OCI-LY1 (cell line): ENCODE data around the gene HOXA2.

Experiments
- H2AFZ ChIP-seq: fragments of 200-600 bp; sonication (generic), shearing (Covaris generic); 2 replicates; pipeline ENCODE4 v1.6.0; 2014; ENCODE audit warnings: antibody characterized with exemption, mild to moderate bottlenecking, low read length
- H3F3A ChIP-seq: fragments of 200-600 bp; sonication (generic), shearing (Covaris generic); 2 replicates; pipeline ENCODE4 v1.6.0; 2014; ENCODE audit warnings: mild to moderate bottlenecking, antibody characterized with exemption, low read length, moderate library complexity; ENCODE audit not compliant: insufficient read depth
- H3K27ac ChIP-seq: fragments of 200-600 bp; sonication (generic); 2 replicates; pipeline ENCODE4 v1.5.1; 2014; ENCODE audit warnings: low read length, mixed run types, mild to moderate bottlenecking, low read depth; ENCODE audit not compliant: poor library complexity, severe bottlenecking
- H3K27me3 ChIP-seq: fragments of 200-600 bp; sonication (generic); 2 replicates; pipeline ENCODE4 v1.6.0; 2014; ENCODE audit warnings: antibody characterized with exemption, mild to moderate bottlenecking, low read length, moderate library complexity; ENCODE audit not compliant: insufficient read depth
- H3K36me3 ChIP-seq: fragments of 200-600 bp; sonication (generic); 2 replicates; pipeline ENCODE4 v1.6.1; 2014; ENCODE audit warnings: mild to moderate bottlenecking, antibody characterized with exemption, low read length, moderate library complexity, mixed read lengths; ENCODE audit not compliant: insufficient read depth
- H3K4me1 ChIP-seq: fragments of 200-600 bp; sonication (generic); 2 replicates; pipeline ENCODE4 v1.5.1; 2014; ENCODE audit warnings: mild to moderate bottlenecking, low read length, moderate library complexity; ENCODE audit not compliant: insufficient read depth, severe bottlenecking
- H3K4me2 ChIP-seq: fragments of 200-600 bp; sonication (generic), shearing (Covaris generic); 2 replicates; pipeline ENCODE4 v1.6.1; 2014; ENCODE audit warnings: low read length
- H3K4me3 ChIP-seq: fragments of 200-600 bp; sonication (generic); 2 replicates; pipeline ENCODE4 v1.5.1; 2014; ENCODE audit warnings: low read length, low read depth, mild to moderate bottlenecking, mixed read lengths; ENCODE audit not compliant: poor library complexity, severe bottlenecking
- H3K79me2 ChIP-seq: fragments of 200-600 bp; shearing (Covaris generic); 2 replicates; pipeline ENCODE4 v1.6.1; 2016; ENCODE audit warnings: mixed run types, low read length, mixed read lengths; ENCODE audit not compliant: insufficient read depth
- H3K9ac ChIP-seq: fragments of 200-600 bp; sonication (generic), shearing (Covaris generic); 2 replicates; pipeline ENCODE4 v1.6.1; 2014; ENCODE audit warnings: mild to moderate bottlenecking, low read length, mixed read lengths
- H3K9me2 ChIP-seq: fragments of 200-600 bp; sonication (generic), shearing (Covaris generic); 2 replicates; pipeline ENCODE4 v1.6.1; 2014; ENCODE audit warnings: low read depth, mild to moderate bottlenecking, low read length, mixed read lengths
- H3K9me3 ChIP-seq: fragments of 200-600 bp; shearing (Covaris generic); 2 replicates; pipeline ENCODE4 v1.6.1; 2014; ENCODE audit warnings: low read length, mixed read lengths
- H4K20me1 ChIP-seq: fragments of 200-600 bp; sonication (generic), shearing (Covaris generic); 2 replicates; pipeline ENCODE4 v1.6.0; 2016; ENCODE audit warnings: mild to moderate bottlenecking, low read length; ENCODE audit not compliant: insufficient read depth
- EZH2 ChIP-seq: fragments of 200-600 bp; sonication (generic), shearing (Covaris generic); IDR thresholded peaks from 2 replicates; pipeline ENCODE4 v1.8.0; 2017; ENCODE audit warnings: borderline replicate concordance, mixed run types, mild to moderate bottlenecking, antibody characterized with exemption, low read length, moderate library complexity, mixed read lengths
- TF ChIP-seq, protein P1 (sequence below): fragments of 200-600 bp; sonication (generic), shearing (Covaris generic); IDR thresholded peaks from 2 replicates; pipeline ENCODE4 v1.5.1; 2017; ENCODE audit warnings: mild to moderate bottlenecking, antibody characterized with exemption, low read length, moderate library complexity, mixed read lengths

Gene HOXA2

DNA sequence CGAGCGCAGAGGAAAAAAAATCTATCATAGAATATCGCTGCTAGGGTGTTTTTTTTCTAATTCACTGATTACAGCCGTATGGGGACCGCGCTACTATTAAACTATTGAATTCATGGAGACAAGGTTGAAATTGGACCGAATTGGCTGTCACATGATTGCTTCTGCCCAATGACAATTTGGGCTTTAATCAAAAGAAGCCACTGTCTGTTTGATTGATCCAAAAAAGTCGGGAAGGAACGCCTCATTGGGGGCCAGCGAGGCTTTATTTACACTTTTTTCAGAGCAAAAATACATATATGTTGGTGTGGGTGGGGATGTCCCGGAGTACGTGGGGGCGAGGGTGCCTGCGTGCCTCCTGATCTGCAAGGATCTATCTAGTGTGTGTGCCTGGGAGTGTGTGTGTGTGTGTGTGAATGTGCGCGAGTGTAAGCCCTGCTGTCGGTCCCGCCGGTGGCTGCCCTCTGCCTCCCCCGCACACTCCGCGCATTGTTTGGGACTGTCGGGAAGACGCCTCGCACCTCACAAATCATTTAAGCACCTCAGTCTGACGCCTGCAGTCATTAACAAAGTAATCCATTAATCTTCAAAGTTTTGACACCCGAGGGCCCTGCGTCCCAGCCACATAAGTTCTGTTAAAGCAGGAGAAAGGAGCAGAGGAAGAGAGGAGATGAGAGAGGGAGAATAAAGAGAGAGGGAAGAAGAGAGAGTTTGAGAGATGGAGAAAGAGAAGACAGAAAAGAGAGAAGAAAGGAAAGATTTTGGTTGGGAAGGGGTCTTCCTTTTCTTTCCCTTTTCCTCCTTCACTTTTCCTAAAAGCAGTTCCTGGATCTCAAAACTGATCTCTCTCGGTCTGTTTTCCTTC, at the start of gene HOXA2:
Gene HOXA2 (minus strand): TSS at position 103 of the 862 bp plus-strand sequence. CDS start 183 bp downstream, outside the sequence.
- no peak within 1 kb of the TSS for H2AFZ ChIP-seq
- no peaks in the 10 kb centered on the region for H3K4me1 ChIP-seq
- H3K79me2 ChIP-seq: no peaks in the 10 kb centered on the region
- peaks cover 6% of the 10 kb centered on the region; the same call in 1 of the 2 replicates for H3K27me3 ChIP-seq
- no peak within 1 kb of the TSS for H3K4me2 ChIP-seq
- no peak within 1 kb of the TSS for H3K9ac ChIP-seq
- TF ChIP-seq, protein P1, sequence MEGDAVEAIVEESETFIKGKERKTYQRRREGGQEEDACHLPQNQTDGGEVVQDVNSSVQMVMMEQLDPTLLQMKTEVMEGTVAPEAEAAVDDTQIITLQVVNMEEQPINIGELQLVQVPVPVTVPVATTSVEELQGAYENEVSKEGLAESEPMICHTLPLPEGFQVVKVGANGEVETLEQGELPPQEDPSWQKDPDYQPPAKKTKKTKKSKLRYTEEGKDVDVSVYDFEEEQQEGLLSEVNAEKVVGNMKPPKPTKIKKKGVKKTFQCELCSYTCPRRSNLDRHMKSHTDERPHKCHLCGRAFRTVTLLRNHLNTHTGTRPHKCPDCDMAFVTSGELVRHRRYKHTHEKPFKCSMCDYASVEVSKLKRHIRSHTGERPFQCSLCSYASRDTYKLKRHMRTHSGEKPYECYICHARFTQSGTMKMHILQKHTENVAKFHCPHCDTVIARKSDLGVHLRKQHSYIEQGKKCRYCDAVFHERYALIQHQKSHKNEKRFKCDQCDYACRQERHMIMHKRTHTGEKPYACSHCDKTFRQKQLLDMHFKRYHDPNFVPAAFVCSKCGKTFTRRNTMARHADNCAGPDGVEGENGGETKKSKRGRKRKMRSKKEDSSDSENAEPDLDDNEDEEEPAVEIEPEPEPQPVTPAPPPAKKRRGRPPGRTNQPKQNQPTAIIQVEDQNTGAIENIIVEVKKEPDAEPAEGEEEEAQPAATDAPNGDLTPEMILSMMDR: no peak
- no peak for TF ChIP-seq EZH2
- H4K20me1 ChIP-seq: no peaks in the 10 kb centered on the region
- no peak within 1 kb of the TSS for H3K27ac ChIP-seq
- 0 out of 2 replicates have a peak, but pooled peaks cover 6% of the 10 kb centered on the region for H3F3A ChIP-seq
- no peaks in the 10 kb centered on the region for H3K9me3 ChIP-seq
- no peaks in the 10 kb centered on the region for H3K9me2 ChIP-seq
- no peak within 1 kb of the TSS for H3K4me3 ChIP-seq
- H3K36me3 ChIP-seq: peaks cover 4% of the 10 kb centered on the region; the same call in 1 of the 2 replicates

DNA sequence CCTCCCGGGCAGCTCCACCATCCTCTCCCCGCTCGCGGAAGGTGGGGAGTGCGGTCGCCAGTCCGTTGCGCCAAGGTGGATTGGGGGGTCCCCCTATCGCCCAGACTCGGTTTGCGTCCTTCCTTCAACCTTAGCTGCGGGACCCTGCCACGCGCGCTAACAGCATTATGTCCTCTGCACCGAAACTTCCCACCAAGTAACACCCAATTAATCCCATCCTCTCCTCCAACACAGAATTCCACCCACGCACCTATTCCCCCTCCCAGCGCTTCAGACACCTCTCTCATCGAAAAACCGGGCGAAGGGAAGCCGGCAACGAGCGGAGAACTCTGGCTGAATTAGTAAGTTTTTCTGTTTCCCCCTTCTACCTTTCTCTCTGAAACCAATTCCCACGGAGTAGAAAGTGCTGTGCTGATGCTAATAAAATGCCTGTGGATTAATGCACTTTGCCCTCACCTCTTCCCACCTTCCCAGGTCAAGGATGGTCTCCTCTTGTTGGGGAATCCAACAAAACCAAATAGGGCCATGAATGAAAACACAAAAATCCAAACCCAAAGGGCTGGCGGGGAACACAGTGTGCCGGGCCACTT, 49.0 kb upstream of the HOXA2 start:
- Histone ChIP-seq H2AFZ (0 out of 2 replicates have a peak overlapping the region, but pooled peaks have one; percentile 36), H3K4me1 (peaks cover 49% of the 10 kb centered on the region), H3K27ac (no peak overlapping the region), H3K9me2 (no peaks in the 10 kb centered on the region), H3K9me3 (no peaks in the 10 kb centered on the region), H3K4me2 (peak overlapping the region; percentile 91), H4K20me1 (no peaks in the 10 kb centered on the region), H3K9ac (peak overlapping the region; percentile 61), H3K79me2 (no peaks in the 10 kb centered on the region), H3K4me3 (peak overlapping the region; percentile 63), H3K36me3 (no peaks in the 10 kb centered on the region), H3F3A (no peaks in the 10 kb centered on the region), H3K27me3 (peaks cover 24% of the 10 kb centered on the region; the same call in 1 of the 2 replicates)
- TF ChIP-seq, protein P1: no peak
- TF ChIP-seq EZH2: no peak

- H3K79me2 ChIP-seq: no peaks in the 10 kb centered on the region
- H3K9ac ChIP-seq: peak overlapping the region; percentile 63
- no peaks in the 10 kb centered on the region for H3K9me2 ChIP-seq
- no peak for TF ChIP-seq EZH2
- TF ChIP-seq, protein P1: peak; percentile 96
- no peaks in the 10 kb centered on the region for H3K9me3 ChIP-seq
- peak overlapping the region; percentile 36 for H2AFZ ChIP-seq
- no peaks in the 10 kb centered on the region for H3F3A ChIP-seq
- no peaks in the 10 kb centered on the region for H3K36me3 ChIP-seq
- no peak overlapping the region for H3K27ac ChIP-seq
- no peaks in the 10 kb centered on the region for H4K20me1 ChIP-seq
- H3K27me3 ChIP-seq: peaks cover 24% of the 10 kb centered on the region; the same call in 1 of the 2 replicates
- peaks cover 49% of the 10 kb centered on the region for H3K4me1 ChIP-seq
- H3K4me3 ChIP-seq: peak overlapping the region; percentile 63
- peak overlapping the region; percentile 91 for H3K4me2 ChIP-seq
Measured at GRCh38 chr7:27150568-27151340, 48.3 kb upstream of the HOXA2 start.
